Pancreas (tissue), 10 donors: ENCODE measurements around the gene MEGF11. TPM values are rescaled to one million over a fixed set of nuclear protein-coding genes. Genes with fewer than 3 reads are reported as not detected.

Experiments
- ATAC-seq, 4 donors: fragments of 200-7000 bp; cut with Tn5 transposase; one replicate each; pipeline versions ENCODE4 v1.8.0 to v1.9.1; 2020; ENCODE audit warnings: mild to moderate bottlenecking in 4 of 4, moderate library complexity in 4 of 4
- DNase-seq, 6 donors: peaks; one replicate each; pipeline ENCODE4 v3.0.0-alpha.2; 2020
- FAIRE-seq: peaks from 2 replicates; lab custom pipeline; 2012; peaks lifted over from hg19 to GRCh38; lab: Jason Lieb, UNC
- H3K27ac ChIP-seq, 4 donors: fragments of 200-600 bp; sonication (generic); 1 replicate in 3 of 4; 2 replicates in 1 of 4; pipeline versions ENCODE4 v1.5.0 to v1.8.0; 2020
- H3K27me3 ChIP-seq, 4 donors: fragments of 200-600 bp; one replicate each; pipeline ENCODE4 v1.8.0; 2021
- H3K36me3 ChIP-seq, 3 donors: fragments of 200-600 bp; sonication (generic) in 1 of 3; one replicate each; pipeline versions ENCODE4 v1.5.0 to v1.8.0; 2020 to 2021
- H3K4me1 ChIP-seq, 3 donors: fragments of 200-600 bp; one replicate each; pipeline ENCODE4 v1.8.0; 2021
- H3K4me3 ChIP-seq, 4 donors: fragments of 200-600 bp; sonication (generic) in 2 of 4; one replicate each; pipeline versions ENCODE4 v1.5.0 to v1.8.0; 2020 to 2021
- H3K9me3 ChIP-seq, 4 donors: fragments of 200-600 bp; one replicate each; pipeline ENCODE4 v1.8.0; 2021
- CTCF ChIP-seq, 4 donors: fragments of 200-600 bp; sonication (generic) in 3 of 4; IDR thresholded peaks; one replicate each; pipeline versions ENCODE4 v1.5.0 to v1.8.0; 2021; ENCODE audit warnings: antibody characterized with exemption in 4 of 4
- WGBS, 2 donors: extraction: QIAGEN DNeasy Blood & Tissue Kit; methylation state at CpG; one replicate each; pipeline ENCODE4 v1.1.7; 2013; 5-methylcytosine and 5-hydroxymethylcytosine counted together
- intact Hi-C, 3 donors: fragments of 100-400 bp; cut with DNase I; formaldehyde crosslinking; loops; one replicate each; pipeline versions ENCODE4 v1.11.1 to v1.14.2; 2022
- polyA plus RNA-seq, 2 donors: library from polyadenylated mRNA; stranded (reverse); fragments of 200-250 nt; gene quantifications; one replicate each; pipeline ENCODE4 v1.2.3, GENCODE V29; 2013
- total RNA-seq, 6 donors: library from RNA; stranded (reverse); fragmentation: NEBNext Ultra II Directional in 4 of 6; extraction: Animal tissue kit (Norgen Biotek cat#: 25700) in 4 of 6; gene quantifications; one replicate each; pipeline versions ENCODE4 v1.2.1 to v1.2.4, GENCODE V29; 2021 to 2023
- donor health status: healthy with polysubstance abuse.
- donor health status: DM: no; HTN: no; CAD: no; lungs with moderate emphysema.
- donor health status: DM: no; HTN: no; CAD: no.
- donor health status: control.
- donor health status: control.
- donor health status: Bipolar disorder and iron deficiency.
- donor health status: DM: yes; HTN: yes; CAD: no.
- donor health status: DM: no; HTN: no; CAD: no.
- donor health status: DM: no; HTN: no; CAD: no.
- donor health status: DM: yes; HTN: yes; CAD: no.

MEGF11 gene
- total and polyA plus RNA-seq, 8 donors, result 0.19 to 0.87 (median 0.37) TPM

GRCh38 chr15:65951007-65951406 is 302.5 kb downstream of the MEGF11 start:
- no peaks in the 10 kb centered on the region for H3K4me1 ChIP-seq
- DNase-seq, result no peak
- no peak for ATAC-seq
- no peak for TF ChIP-seq CTCF (IDR thresholded peaks at IDR 0.05)
- WGBS, 2 donors, result 80 to 90% methylated on average over 2 of the region's 2 CpGs
- H3K4me3 ChIP-seq, result no peak overlapping the region
- H3K27ac ChIP-seq, result no peak overlapping the region
- H3K27me3 ChIP-seq, result no peaks in the 10 kb centered on the region
- intact Hi-C loops, result no loop called here
- no peaks in the 10 kb centered on the region for H3K9me3 ChIP-seq
- no peaks in the 10 kb centered on the region for H3K36me3 ChIP-seq
- no peak for FAIRE-seq

GRCh38 chr15:65949491-65949890 is 304.1 kb downstream of the MEGF11 start:
- ATAC-seq (no peak), FAIRE-seq (no peak), DNase-seq (no peak)
- Histone ChIP-seq H3K36me3 (no peaks in the 10 kb centered on the region), H3K27me3 (no peaks in the 10 kb centered on the region), H3K4me3 (no peak overlapping the region), H3K27ac (no peak overlapping the region), H3K9me3 (no peaks in the 10 kb centered on the region), H3K4me1 (no peaks in the 10 kb centered on the region)
- TF ChIP-seq CTCF (IDR thresholded peaks at IDR 0.05), result no peak
- intact Hi-C loops, result no loop called here
- 79 to 87% methylated on average over 6 of the region's 6 CpGs for WGBS, 2 donors

- FAIRE-seq (no peak), ATAC-seq (no peak), DNase-seq (no peak)
- H3K4me1 ChIP-seq, result no peaks in the 10 kb centered on the region
- intact Hi-C loops, result no loop called here
- no peaks in the 10 kb centered on the region for H3K27me3 ChIP-seq
- H3K27ac ChIP-seq, result no peak overlapping the region
- no peaks in the 10 kb centered on the region for H3K9me3 ChIP-seq
- no peaks in the 10 kb centered on the region for H3K36me3 ChIP-seq
- TF ChIP-seq CTCF (IDR thresholded peaks at IDR 0.05), result no peak
- WGBS, 2 donors, result 89 to 95% methylated on average over 6 of the region's 6 CpGs
- no peak overlapping the region for H3K4me3 ChIP-seq
Observed at GRCh38 chr15:65949011-65949410, 304.5 kb downstream of the MEGF11 start.

GRCh38 chr15:65948383-65948782 is 305.2 kb downstream of the MEGF11 start:
- H3K9me3 ChIP-seq, result no peaks in the 10 kb centered on the region
- 63 to 68% methylated on average over 8 of the region's 8 CpGs for WGBS, 2 donors
- H3K27ac ChIP-seq, result no peak overlapping the region
- H3K4me1 ChIP-seq, result no peaks in the 10 kb centered on the region
- no peak overlapping the region for H3K4me3 ChIP-seq
- no peak for FAIRE-seq
- no peaks in the 10 kb centered on the region for H3K36me3 ChIP-seq
- no peak for DNase-seq
- ATAC-seq, result no peak
- intact Hi-C loops, result no loop called here
- no peaks in the 10 kb centered on the region for H3K27me3 ChIP-seq
- TF ChIP-seq CTCF (IDR thresholded peaks at IDR 0.05), result no peak

- intact Hi-C loops, result no loop called here
- H3K36me3 ChIP-seq, result no peaks in the 10 kb centered on the region
- DNase-seq (no peak), FAIRE-seq (no peak), ATAC-seq (no peak)
- H3K9me3 ChIP-seq, result no peaks in the 10 kb centered on the region
- no peak overlapping the region for H3K27ac ChIP-seq
- 80 to 86% methylated on average over 3 of the region's 3 CpGs for WGBS, 2 donors
- no peak overlapping the region for H3K4me3 ChIP-seq
- TF ChIP-seq CTCF (IDR thresholded peaks at IDR 0.05), result no peak
- H3K27me3 ChIP-seq, result no peaks in the 10 kb centered on the region
- H3K4me1 ChIP-seq, result no peaks in the 10 kb centered on the region
Observed at GRCh38 chr15:65947041-65947440, 306.5 kb downstream of the MEGF11 start.
